PC-3 (cell line): ENCODE measurements around the gene NBR1. TPM values are rescaled to one million over a fixed set of nuclear protein-coding genes. Genes with fewer than 3 reads are reported as not detected.

Experiments used
- ATAC-seq: fragments of 200-7000 bp; cut with Tn5 transposase; 2 replicates; pipeline ENCODE4 v1.9.1; 2020; ENCODE audit warnings: mild to moderate bottlenecking, moderate library complexity
- BruUV-seq: library from RNA; stranded (reverse); fragments of 400-500 nt; replicated peaks from 2 replicates; lab custom pipeline; 2021; lab: Mats Ljungman, UMichigan
- CTCF ChIA-PET: fragments of 300-600 bp; sonication (Branson Sonifier 250); formaldehyde crosslinking; loops from one replicate; lab custom pipeline; 2022; ENCODE audit warnings: antibody characterized with exemption; lab: Charles Lee
- POLR2A ChIA-PET: fragments of 300-600 bp; sonication (Branson Sonifier 250); formaldehyde crosslinking; loops from one replicate; lab custom pipeline; 2022; ENCODE audit warnings: antibody characterized with exemption; ENCODE audit not compliant: unreplicated experiment; lab: Charles Lee
- DNase-seq: peaks from one replicate; pipeline ENCODE4 v3.0.0-alpha.2; 2015
- H2AFZ ChIP-seq: fragments of 300-600 bp; sonication (generic); 2 replicates; pipeline ENCODE4 v1.6.0; 2016; ENCODE audit warnings: antibody characterized with exemption, low read length
- H3F3A ChIP-seq: fragments of 300-600 bp; sonication (generic); one replicate; pipeline ENCODE4 v1.6.0; 2017; ENCODE audit warnings: antibody characterized with exemption, low read length, control low read depth, mild to moderate bottlenecking; ENCODE audit not compliant: unreplicated experiment
- H3K27ac ChIP-seq: fragments of 300-600 bp; sonication (generic); 2 replicates; pipeline ENCODE4 v1.5.1; 2016; ENCODE audit warnings: mild to moderate bottlenecking, low read length
- H3K27me3 ChIP-seq: fragments of 300-600 bp; sonication (generic); 2 replicates; pipeline ENCODE4 v1.6.1; 2016; ENCODE audit warnings: low read length, mixed read lengths
- H3K36me3 ChIP-seq: fragments of 300-600 bp; sonication (generic); 2 replicates; pipeline ENCODE4 v1.6.1; 2016; ENCODE audit warnings: low read depth, mixed run types, low read length, mixed read lengths
- H3K4me1 ChIP-seq: fragments of 300-600 bp; sonication (generic); 2 replicates; pipeline ENCODE4 v1.5.1; 2016; ENCODE audit warnings: low read length; ENCODE audit not compliant: insufficient read depth
- H3K4me2 ChIP-seq: fragments of 300-600 bp; sonication (generic); 2 replicates; pipeline ENCODE4 v1.6.0; 2016; ENCODE audit warnings: low read length
- H3K4me3 ChIP-seq: fragments of 300-600 bp; sonication (generic); 2 replicates; pipeline ENCODE4 v1.5.1; 2016; ENCODE audit warnings: mild to moderate bottlenecking, low read length, mixed read lengths
- H3K79me2 ChIP-seq: fragments of 300-600 bp; sonication (generic); 2 replicates; pipeline ENCODE4 v1.6.1; 2017; ENCODE audit warnings: low read length, mixed read lengths
- H3K9ac ChIP-seq: fragments of 300-600 bp; sonication (generic); 2 replicates; pipeline ENCODE4 v1.6.0; 2016; ENCODE audit warnings: mild to moderate bottlenecking, low read length
- H3K9me2 ChIP-seq: fragments of 300-600 bp; sonication (generic); replicated peaks from 2 replicates; pipeline ENCODE4 v1.6.1; 2016; ENCODE audit warnings: mixed run types, low read length, mixed read lengths
- H3K9me3 ChIP-seq: fragments of 300-600 bp; sonication (generic); 2 replicates; pipeline ENCODE4 v1.6.1; 2016; ENCODE audit warnings: low read length, mixed read lengths
- H4K20me1 ChIP-seq: fragments of 300-600 bp; sonication (generic); 2 replicates; pipeline ENCODE4 v1.6.1; 2016; ENCODE audit warnings: low read length, mixed read lengths
- EZH2 ChIP-seq: fragments of 300-600 bp; sonication (generic); IDR thresholded peaks from one replicate; pipeline ENCODE4 v1.6.1; 2017; ENCODE audit warnings: antibody characterized with exemption, mild to moderate bottlenecking, low read length; ENCODE audit not compliant: unreplicated experiment
- EZH2phosphoT487 ChIP-seq: fragments of 300-600 bp; sonication (generic); IDR thresholded peaks from 2 replicates; pipeline ENCODE4 v1.6.1; 2018; ENCODE audit warnings: mild to moderate bottlenecking, antibody characterized with exemption, low read length, borderline replicate concordance
- intact Hi-C: fragments of 100-400 bp; cut with micrococcal nuclease; formaldehyde crosslinking; loops from 2 replicates; pipeline ENCODE4 v1.9.0; 2023
- total RNA-seq: library from RNA; depleted of rRNA; stranded (reverse); fragments of >200 nt; gene quantifications from 2 replicates; pipeline ENCODE4 v1.2.3, GENCODE V29; 2014
- TF ChIP-seq, protein P1 (sequence below): fragments of 300-600 bp; sonication (generic); conservative IDR thresholded peaks from 2 replicates; pipeline ENCODE4 v1.5.1; 2017; ENCODE audit warnings: antibody characterized with exemption, low read depth, mild to moderate bottlenecking, low read length

Gene NBR1
- total RNA-seq, 1 experiment from 2014 or later: 30.0 TPM

DNA sequence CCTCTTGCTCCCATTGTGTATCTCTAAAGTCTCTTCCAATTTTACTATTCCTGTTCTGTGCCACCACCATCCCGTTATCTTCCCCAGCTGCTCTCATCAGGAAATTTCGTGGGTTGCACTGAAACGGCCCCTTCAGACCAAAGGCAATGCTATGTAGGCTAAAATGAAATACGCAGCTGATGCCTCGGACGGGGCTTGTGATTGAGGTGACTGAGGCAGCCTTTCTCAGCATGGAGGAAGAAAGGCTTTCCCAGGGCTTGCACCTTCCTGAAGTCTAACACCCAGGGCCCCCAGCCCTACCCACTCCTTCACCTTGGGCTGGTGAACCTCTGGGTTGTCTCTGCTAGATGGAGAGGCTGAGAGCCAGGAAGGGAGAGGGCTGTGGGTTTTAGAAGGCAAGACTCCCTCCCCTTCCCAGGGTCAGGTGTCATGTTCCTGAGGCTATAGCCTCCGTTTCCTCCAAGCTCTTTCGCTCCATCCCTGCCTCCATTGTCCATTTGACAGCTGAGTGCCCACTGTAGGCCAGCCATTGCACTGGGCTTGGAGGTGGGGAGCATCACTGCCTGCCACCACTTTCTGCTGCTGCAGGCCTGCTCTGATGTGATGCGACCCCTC lies 49.6 kb downstream of the NBR1 start:
- no peaks in the 10 kb centered on the region for H3K4me1 ChIP-seq
- H3K79me2 ChIP-seq: no peaks in the 10 kb centered on the region
- no peaks in the 10 kb centered on the region for H4K20me1 ChIP-seq
- intact Hi-C loops: no loop called here
- TF ChIP-seq, protein P1, sequence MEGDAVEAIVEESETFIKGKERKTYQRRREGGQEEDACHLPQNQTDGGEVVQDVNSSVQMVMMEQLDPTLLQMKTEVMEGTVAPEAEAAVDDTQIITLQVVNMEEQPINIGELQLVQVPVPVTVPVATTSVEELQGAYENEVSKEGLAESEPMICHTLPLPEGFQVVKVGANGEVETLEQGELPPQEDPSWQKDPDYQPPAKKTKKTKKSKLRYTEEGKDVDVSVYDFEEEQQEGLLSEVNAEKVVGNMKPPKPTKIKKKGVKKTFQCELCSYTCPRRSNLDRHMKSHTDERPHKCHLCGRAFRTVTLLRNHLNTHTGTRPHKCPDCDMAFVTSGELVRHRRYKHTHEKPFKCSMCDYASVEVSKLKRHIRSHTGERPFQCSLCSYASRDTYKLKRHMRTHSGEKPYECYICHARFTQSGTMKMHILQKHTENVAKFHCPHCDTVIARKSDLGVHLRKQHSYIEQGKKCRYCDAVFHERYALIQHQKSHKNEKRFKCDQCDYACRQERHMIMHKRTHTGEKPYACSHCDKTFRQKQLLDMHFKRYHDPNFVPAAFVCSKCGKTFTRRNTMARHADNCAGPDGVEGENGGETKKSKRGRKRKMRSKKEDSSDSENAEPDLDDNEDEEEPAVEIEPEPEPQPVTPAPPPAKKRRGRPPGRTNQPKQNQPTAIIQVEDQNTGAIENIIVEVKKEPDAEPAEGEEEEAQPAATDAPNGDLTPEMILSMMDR: no peak
- no peak for TF ChIP-seq EZH2phosphoT487
- TF ChIP-seq EZH2: no peak
- H3K36me3 ChIP-seq: no peaks in the 10 kb centered on the region
- no peaks in the 10 kb centered on the region for H3K9me2 ChIP-seq
- H3K27ac ChIP-seq: no peak overlapping the region
- ChIA-PET POLR2A (no interaction called here), CTCF (no interaction called here)
- DNase-seq (no peak), ATAC-seq (no peak)
- no peaks in the 10 kb centered on the region for H3K9me3 ChIP-seq
- no peak overlapping the region for H2AFZ ChIP-seq
- H3K4me3 ChIP-seq: no peak overlapping the region
- no peak overlapping the region for H3K4me2 ChIP-seq
- no TSS peak for BruUV-seq
- H3K9ac ChIP-seq: no peak overlapping the region
- H3K27me3 ChIP-seq: no peaks in the 10 kb centered on the region
- H3F3A ChIP-seq: no peaks in the 10 kb centered on the region

DNA sequence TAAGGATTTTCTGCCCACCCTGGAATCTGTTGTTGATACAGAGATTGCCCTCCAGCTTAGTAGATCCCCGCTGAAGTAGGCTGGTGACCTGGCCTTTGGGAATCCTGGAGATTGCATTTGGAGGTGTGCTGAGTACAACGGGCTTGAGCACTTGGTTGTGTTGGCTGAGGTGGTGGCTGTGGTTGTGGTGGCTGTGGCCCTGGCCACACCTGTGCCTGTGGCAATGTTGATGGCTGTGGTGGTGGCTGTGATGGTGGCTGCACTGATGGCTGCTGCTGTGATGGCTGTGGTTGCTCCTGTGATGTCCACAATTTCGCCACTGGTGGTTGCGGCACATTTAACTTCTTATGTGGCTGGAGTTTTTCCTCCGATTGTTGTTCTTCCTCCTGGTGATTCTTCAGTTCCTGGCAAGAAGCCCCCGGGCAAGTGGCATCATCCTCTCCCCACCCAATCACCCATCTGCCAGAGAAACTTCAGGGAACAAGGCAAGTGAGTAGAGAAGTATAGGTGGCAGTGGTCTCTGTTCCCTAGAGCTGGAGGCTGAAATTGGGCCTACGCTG lies 53.2 kb downstream of the NBR1 start:
- CTCF ChIA-PET: no interaction called here

More for the DNA sequence above, 53.2 kb downstream of the NBR1 start:
- Histone ChIP-seq H3F3A (no peaks in the 10 kb centered on the region), H4K20me1 (no peaks in the 10 kb centered on the region), H3K27ac (no peak overlapping the region), H3K4me3 (no peak overlapping the region), H3K9ac (no peak overlapping the region), H3K79me2 (no peaks in the 10 kb centered on the region), H3K36me3 (no peaks in the 10 kb centered on the region), H3K9me2 (no peaks in the 10 kb centered on the region), H3K4me1 (no peaks in the 10 kb centered on the region), H3K27me3 (no peaks in the 10 kb centered on the region), H2AFZ (no peak overlapping the region), H3K4me2 (no peak overlapping the region), H3K9me3 (no peaks in the 10 kb centered on the region)
- TF ChIP-seq EZH2 (no peak), EZH2phosphoT487 (no peak)
- TF ChIP-seq, protein P1: no peak
- intact Hi-C loops: no loop called here
- ATAC-seq: no peak
- no peak for DNase-seq
- no TSS peak for BruUV-seq
- POLR2A ChIA-PET: no interaction called here
